Superior temporal gyrus (tissue), 1 donor: ENCODE results near the gene SLC12A5.
"Not testable (repeated sequence)": the region's sequence is repeated elsewhere in the genome, so short reads cannot be mapped to it uniquely, and the experiment has no call there.

ENCODE experiments used
- DNase-seq: peaks from one replicate; pipeline ENCODE4 v3.0.0-alpha.2; 2016; ENCODE audit errors: extremely low spot score

The SLC12A5 gene

DNA sequence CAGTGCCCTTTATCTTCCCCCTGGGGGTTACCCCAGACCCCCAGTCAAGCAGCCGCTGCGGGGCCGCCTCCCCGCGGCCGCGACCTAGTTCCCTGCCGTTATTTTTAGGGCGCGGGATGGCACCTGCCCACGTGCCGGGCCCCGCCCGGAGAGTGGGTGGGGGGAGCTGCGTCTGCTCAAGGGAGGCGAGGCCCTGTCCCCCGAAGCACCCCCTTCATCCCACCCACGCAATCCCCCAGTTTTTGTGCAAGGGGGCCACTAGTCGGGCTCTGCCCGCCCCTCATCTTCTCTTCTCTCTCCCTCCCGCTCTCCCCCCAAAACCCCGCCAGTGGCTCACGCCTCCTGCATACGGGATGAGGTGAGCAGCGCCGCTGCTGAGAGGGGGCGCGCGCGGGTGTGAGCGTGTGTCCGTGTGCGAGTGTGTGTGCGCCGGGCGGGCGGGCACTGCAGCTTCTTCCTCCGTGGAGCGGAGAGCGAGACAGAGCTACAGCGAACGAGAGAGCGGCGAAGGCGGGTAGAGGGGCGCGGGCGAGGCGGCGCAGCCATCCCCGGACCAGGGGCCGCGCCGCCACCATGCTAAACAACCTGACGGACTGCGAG, at the start of gene SLC12A5:
SLC12A5 (plus strand) TSS at position 444 of the 600 bp plus-strand sequence; CDS start at position 574, 130 bp downstream.
- peak; percentile 29 for DNase-seq

DNA sequence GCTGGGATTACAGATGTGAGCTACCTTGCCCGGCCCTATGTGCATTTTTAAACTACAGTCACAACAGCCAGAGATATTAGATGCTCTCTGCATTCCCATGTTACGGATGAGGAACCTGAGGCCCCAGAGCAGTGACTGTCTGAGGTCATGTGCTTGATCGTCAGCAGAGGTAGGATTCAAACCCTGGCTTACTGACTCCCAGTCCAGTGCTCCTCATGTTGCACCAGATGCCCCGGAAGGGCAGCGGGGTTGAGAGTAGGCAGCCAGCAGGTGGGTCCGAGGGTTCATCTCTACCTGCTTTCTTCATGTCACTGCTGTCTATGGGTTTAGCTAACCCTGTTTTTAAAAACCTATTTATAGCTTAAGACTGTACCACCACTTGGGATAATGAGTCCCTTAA, 47.8 kb upstream of the SLC12A5 start:
- DNase-seq, result no peak

DNA sequence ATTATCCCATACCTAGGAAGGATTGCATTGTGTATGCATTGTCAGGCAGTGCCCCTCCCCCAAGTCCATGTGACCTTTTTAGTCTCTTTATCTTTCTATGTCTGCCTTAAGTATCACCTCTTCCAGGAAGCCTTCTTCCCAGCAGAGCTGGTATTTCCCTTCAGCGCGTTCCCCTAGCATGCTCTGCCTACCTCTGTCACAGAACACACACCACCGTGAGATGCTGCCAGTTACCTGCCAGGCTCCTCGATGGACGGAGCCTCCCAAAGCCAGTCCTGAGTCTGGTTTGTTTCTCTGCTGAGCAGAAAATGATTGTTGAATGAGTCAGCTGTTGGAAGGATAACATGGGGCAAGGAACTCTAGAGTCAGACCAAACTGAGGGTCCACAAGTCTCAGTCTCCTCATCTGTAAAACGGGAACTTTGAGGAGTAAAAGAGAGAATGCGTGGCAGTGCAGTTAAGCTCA, 45.7 kb upstream of the SLC12A5 start:
- DNase-seq, result no peak

DNA sequence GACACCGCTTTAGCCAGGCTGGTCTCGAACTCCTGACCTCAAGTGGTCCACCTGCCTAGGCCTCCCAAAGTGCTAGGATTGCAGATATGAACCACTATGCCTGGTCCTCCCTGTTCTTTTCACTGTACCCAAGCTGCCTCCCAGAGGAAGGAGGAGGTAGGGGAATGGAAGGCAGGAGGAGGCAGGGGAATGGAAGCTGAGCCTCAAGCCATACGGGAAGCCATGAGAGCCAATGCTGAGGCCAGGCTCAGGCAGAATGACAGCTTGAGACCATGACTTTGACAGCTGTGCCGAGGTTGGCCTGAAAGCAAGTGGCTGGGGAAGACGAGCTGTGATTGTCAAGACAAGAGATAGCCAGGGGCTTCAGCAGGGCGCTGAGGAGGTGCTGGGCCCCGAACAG, 43.4 kb upstream of the SLC12A5 start:
- no peak for DNase-seq

DNA sequence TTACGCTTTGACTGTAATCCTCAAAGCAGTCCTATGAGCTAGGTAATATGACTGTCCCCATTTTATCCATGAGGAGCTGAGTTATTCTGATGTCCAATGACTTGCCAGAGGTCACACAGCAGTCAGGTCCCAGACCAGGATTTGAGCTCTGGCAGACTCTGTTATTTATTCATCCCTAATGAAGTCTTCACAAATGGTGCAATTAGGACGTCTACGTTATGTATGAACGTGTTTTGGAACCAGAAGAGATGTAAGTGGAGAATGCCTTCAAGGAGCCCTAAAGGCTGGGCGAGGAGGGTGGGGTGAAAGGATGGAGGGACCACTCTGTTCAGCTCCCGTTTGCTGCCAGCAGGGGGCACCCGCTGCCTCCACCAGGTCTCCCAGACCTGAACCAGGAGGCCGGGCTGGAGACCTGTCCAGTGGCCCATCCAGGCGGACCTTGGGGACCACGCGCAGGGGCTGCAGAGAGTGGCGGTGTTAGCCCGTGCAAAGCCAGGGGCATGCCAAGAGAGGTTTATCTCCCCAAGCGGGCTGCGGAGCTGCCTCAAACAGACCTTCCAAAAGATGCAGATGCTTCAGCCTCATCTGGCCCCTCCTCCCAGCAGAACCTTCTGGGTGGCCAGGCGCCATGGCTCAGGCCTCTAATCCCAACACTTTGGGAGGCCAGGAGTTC, 41.8 kb upstream of the SLC12A5 start:
- DNase-seq, result peak; percentile 71

DNA sequence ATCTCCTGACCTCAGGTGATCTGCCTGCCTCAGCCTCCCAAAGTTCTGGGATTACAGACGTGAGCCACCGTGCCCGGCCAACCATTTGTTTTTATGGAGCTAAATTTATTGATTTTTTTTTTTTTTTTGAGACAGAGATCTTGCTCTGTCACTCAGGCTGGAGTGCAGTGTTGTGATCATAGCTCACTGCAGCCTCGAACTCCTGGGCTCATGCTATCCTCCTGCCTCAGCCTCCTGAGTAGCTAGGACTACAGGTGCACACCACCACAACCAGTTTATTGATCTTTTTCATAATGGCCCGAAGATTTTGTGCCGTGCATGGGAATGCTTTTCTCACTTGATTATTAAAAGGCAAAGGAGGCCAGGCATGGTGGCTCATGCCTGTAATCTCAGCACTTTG, 40.2 kb upstream of the SLC12A5 start:
- DNase-seq, result not testable (repeated sequence)

DNA sequence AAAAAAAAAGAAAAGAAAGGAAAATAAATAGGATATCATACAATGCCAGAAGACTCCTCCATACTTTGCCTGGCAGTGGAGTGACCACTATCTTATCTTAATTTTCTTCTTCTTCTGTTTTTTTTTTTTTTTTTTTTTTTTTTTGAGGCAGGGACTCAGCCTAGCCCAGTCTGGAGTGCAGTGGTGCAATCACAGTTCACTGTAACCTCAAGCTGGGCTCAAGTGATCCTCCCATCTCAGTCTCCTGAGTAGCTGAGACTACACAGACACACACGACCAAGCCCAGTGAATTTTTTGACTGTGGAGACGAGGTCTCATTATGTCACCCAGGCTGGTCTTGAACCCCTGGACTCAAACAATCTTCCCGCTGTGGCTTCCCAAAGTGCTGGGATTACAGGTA, 37.4 kb upstream of the SLC12A5 start:
- no peak for DNase-seq

DNA sequence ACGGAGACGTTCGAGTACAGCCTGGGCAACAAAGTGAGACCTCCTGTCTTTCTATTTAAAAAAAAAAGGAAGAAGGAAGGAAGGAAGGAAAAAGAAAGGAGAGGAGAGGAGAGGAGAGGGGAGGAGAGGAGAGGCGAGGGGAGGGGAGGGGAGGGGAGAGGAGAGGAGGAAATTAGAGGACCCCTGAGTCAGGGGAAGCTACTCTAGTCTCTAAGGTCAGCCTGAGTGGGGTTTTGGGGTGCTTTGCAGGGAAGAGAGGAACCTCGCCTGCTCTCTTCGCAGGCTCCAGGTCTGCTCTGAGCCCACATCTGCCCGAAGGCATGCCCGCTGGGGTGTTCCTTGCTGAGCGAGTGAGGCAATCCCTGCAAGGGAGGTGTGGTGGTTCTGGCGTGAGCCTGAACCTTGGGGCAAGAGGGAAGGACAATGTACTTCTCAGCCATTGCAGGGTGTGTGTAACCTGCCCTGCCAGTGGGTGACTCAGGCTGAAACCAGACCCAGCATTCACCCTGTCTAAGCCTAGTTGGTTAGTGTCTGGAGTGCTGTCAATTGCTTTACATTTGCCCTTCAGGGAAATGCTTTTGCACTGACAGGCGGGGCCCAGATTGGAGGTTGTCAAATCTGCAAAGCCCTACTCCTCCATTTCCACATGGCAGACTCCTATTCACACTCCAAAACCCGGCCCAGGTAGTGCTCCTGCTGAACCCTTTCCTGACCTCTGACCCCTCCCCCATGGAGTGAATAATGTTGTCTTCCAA, 35.6 kb upstream of the SLC12A5 start:
- no peak for DNase-seq

DNA sequence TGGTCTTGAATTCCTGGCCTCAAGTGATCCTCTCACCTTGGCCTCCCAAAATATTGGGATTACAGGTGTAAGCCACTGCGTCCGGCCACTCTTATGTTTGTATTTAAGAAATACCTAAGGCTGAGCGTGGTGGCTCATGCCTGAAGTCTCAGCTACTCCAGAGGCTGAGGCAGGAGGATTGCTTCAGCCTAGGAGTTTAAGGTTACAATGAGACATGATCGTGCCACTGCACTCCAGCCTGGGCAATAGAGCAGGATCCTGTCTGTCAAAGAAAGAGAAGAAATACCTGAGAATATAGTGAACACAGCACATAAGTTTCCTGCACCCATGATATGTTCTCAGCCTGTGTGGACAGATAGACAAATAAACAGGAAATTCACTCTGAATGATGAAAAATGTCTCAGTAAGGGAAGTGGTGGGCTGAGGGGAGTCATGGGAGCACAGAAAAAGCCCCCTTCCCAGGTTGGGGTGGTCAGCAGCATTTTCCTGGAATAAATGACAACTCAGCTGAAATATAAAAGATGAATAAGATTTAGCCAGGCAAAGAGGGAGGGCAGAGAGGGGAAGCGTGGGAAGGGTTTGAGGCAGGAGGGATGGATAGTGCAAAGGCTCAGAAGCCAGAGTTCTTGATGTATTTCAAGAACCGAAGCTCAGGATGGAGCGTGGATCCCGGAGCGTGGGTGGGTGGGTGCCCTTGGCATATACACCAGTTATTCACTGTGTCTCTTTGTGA, 34.1 kb upstream of the SLC12A5 start:
- no peak for DNase-seq

DNA sequence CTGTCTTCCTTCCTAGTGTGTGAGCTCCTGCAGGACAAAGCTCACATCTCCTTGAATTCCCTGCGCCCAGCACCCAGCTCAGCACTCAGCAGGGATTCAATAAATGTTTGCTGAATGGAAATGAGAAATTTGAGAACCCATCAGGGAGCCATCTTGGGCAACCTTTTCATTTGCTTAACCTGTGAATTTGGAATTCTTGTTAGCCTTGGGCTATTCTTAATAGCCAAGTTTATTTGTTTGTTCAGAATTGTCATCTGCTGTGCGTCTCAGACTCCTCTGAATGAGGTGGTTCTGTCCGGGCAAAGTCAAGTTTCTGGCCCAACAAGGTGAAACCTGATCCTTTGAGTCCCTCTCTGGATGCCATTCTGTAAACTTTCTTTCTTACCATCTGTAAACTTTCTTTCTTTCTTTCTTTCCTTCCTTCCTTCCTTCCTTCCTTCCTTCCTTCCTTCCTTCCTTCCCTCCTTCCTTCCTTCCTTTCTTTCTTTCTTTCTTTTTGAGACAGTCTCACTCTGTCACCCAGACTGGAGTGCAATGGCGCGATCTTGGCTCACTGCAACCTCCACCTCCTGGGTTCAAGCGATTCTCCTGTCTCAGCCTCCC, 33.4 kb upstream of the SLC12A5 start:
- not testable (repeated sequence) for DNase-seq

DNA sequence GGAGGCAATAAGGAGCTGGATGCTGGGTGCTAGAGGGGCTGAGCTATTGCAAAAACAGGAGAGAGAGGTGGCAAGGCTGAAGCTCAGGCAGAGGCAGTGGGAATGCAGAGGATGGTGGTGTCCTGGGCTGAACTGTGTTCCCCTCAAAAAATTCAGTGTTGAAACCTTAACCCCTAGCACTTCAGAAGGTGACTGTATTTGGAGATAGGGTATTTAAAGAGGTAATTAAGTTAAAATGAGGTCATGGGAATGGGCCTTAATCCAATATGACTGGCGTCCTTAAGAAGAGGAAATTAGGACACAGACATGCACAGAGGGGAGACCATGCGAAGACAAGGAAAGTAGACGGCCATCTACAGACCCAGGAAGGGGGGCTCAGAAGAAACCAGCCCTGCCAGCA, 31.8 kb upstream of the SLC12A5 start:
- DNase-seq, result no peak

DNA sequence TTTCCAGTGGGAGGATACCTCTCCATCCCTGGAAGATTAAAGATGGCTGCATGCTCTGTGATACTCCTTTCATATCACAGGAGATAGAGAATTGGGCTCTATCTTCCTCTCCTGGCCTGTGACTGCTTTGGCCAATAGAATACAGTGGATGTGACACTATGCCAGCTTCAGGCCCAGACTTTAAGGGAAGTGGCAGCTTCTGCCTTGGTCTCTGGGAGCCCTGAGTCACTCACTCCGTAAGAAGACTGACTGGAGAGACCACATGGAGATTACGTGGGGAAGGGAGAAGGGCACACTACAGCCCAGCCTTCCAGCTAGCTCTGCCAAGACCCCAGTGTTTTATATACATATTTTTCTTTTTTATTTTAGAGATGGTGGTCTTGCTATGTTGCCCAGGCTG, 30.7 kb upstream of the SLC12A5 start:
- no peak for DNase-seq

DNA sequence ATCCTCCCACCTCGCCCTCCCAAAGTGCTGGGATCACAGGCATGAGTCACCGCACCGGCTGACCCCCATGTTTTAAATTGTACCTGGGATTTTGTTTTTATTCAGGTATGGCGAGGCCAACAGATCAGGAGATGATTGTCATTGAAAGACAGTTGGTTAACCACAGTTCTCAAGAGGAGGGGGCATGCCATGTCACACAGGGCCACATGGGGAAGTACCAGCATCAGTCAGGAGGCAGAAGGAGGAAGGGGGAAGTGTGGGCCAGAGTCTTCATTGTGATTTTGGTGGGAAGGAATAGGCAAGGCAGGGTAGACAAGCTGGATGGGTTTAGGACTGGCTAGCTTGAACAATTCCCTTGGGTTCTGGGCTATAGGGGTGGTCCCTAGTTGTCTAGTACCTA, 30.3 kb upstream of the SLC12A5 start:
- no peak for DNase-seq

DNA sequence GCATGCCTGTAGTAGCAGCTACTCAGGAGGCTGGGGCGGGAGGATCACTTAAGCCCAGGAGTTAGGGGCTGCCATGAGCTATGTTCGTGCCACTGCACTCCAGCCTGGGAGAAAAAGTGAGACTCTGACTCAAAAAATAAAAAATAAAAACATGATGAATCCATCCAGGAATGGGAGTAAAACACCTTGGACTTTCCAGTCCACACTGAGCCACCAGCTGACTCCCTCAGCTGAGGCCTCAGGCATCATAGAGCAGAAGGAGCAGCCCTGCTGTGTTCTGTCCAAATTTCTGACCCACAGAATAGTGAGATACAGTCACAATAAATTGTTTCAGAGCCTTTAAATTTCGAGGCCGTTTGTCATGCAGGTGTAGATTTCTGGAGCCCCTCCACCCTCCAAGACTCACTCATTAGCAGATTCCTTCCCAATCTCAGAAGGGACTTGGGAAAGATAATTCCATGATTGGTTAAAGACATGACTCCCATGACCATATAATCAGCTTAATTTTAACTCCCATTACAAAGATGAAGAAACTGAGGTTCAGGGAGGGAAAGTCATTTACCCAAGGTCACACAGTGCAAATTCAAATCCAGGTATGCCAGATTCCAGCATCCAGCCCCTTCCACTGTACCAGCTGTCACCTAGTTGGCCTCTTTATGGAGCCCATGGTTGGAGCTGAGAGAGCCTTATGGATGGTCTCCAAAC, 29.3 kb upstream of the SLC12A5 start:
- no peak for DNase-seq

DNA sequence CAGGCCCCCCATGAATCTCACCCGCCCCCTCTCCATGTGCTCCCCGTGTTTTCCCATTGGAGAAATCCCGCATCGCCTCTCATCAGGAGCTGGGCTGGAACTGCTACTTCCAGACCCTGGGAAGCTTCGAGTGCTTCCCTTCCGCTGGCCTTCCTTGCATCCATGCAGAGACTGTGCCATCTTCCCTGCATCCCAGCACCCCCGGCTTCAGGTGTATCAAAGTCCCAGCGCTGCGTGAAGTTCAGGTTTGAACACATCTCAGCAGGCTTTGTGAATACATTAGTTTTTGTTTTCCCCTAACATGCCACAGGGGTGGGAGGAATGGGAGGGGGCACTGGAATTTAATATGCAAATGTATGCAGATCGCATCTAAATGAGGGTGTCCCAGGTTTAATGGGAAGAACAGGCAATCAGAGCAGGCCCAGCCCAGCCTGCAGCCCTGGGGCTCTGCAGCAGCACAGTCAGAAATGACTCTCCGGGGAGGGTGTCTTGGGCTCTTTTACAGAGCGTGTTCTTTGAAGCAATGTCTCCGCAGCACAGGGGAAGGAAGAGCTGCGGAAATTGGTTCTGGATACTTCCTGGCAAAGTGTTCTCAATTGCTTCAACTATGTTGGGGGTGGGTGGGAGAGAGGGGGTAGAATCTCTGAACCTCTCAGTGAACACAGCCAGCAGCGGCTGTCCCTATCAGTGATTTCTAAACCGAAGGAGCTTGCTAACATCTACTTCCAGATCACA, 28.6 kb upstream of the SLC12A5 start:
- no peak for DNase-seq

DNA sequence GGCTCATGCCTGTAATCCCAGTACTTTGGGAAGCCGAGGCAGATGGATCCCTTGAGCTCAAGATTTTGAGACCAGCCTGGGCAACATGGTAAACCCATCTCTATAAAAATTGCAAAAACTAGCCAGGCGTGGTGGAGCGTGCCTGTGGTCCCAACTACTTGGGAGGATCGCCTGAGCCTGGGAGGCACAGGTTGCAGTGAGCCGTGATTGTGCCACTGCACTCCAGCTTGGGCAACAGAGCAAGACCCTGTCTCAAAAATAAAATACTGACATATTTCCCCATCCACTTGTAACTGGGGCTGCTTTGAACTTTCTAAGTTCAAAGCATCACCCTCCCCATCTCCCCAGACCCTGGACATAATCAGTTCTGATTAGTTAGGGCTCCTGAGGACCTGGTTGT, 27.5 kb upstream of the SLC12A5 start:
- no peak for DNase-seq

DNA sequence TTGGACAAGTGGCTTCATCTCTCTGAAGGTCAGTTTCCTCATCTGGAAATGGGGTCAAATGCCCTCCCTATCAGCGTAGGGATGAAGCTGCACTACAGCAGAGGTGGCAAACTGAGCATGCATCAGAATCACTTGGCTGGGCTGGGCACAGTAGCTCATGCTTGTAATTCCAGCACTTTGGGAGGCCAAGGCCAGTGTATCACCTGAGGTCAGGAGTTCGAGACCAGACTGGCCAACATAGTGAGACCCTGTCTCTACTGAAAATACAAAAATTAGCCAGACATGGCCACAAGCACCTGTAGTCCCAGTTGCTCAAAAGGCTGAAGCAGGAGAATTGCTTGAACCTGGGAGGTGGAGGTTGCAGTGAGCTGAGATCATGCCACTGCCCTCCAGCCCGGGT, 27.0 kb upstream of the SLC12A5 start:
- no peak for DNase-seq

DNA sequence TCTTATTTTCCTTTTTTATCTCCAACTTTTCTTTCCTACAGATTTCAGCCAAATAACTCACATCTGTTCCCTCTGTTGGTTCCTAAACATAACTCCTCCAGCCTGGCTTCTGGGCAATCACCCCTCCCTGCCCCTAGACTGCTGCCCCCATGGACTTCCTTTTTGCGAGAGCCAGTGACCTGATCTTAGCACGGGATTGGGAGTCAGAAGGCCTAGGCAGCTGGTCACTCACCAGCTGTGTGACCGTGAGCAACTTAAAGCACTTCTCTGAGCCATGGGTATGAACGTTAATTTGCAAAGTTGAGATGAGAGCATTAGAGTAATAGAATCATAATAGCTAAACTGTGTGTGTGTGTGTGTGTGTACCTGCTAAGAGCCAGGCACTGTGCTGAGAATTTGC, 24.8 kb upstream of the SLC12A5 start:
- DNase-seq, result no peak

DNA sequence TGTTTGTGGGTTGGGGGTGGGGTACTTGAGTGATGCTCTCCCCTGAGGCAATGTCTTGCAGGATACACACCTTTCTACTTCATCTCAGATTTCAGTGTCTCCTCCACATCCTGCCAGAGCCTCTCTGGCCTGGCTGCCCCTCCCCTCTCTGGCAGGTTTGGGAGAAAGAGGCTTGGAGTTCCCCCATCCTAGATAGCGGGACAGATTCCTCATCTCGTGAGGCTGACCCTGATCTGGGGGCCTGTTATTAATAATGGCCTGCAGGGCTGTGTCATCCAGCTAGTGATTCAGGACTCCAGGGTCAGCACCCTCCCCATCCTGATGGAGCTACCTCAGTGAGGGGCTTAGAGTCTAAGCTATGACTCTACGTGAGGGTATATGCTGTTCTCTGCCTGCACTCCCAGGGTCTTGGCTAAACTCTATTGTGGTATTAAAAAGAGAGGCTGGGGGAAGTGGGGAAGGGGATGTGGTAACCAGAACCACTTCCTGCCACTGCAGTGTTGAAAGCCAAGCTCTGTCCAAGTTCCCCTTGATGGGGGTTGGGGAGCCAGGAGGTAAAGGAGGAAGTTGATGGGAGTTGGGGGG, 24.0 kb upstream of the SLC12A5 start:
- DNase-seq, result no peak

DNA sequence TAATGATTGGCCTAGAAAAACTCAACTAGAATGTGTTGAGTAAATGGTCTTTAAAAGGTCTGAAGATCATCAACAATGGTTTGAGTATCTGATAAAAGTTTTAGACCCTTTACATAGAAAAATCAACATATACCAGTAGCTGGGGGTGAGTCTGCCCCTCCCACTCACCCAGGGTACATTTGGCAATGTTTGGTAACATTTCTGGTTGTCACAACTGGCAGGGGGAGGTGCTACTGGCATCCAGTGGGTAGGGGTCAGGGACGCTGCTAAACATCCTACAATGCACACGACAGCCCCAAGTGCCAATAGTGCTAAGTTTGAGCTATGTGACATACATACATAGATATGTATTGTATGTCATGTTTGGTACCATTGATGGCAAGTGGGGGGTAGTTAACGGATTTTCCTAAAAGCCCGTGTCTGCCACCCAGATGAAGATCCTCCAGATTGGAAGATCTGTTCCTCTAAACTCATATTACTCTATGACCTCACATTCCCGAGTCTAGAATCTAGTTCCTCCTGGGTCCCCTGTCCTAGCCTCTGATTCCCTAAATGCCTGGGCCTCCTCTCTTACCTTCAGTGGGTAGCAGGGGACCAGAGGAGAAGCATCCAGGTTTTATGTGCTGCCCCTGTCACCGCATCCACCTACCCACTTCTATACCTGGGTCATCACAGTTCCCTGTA, 22.9 kb upstream of the SLC12A5 start:
- no peak for DNase-seq
